HG02840 (cell line): Measurements from ENCODE around the gene TNFRSF18.
"Not testable (repeated sequence)": the region's sequence is repeated elsewhere in the genome, so short reads cannot be mapped to it uniquely, and the experiment has no call there.

Source experiments
- ATAC-seq: cut with Tn5 transposase; IDR thresholded peaks from one replicate; pipeline ENCODE4 v1.9.1; 2021; ENCODE audit warnings: mild to moderate bottlenecking, moderate library complexity, moderate number of reproducible peaks; ENCODE audit not compliant: unreplicated experiment, low FRiP score

The TNFRSF18 gene, protein sequence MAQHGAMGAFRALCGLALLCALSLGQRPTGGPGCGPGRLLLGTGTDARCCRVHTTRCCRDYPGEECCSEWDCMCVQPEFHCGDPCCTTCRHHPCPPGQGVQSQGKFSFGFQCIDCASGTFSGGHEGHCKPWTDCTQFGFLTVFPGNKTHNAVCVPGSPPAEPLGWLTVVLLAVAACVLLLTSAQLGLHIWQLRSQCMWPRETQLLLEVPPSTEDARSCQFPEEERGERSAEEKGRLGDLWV

DNA sequence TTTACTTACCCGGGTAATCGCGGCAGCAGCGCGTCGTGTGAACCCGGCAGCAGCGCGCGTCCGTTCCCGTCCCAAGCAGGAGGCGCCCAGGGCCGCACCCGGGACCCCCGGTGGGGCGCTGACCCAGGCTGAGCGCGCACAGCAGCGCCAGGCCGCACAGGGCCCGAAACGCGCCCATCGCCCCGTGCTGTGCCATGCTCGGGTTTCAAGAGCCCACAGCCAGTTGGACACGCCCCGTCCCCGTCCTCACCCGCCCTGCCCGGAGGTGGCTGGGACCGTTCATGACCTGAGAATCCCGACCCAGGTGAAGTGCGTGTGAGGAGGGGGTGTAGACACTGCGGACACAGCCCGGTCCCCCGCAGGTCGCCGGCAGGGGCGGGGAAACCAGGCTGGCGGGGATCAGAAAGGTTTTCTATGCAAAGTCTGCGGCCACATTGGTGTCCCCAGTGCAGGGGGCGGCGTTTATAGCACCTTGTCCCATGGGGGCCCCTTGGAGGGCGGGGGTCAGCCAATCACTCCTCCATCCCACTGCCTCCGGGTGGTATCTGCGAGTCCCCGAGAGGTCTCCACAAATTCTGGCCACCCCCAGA lies at the start of gene TNFRSF18:
TSS of gene TNFRSF18 (minus strand) at position 217 of the 590 bp plus-strand sequence. CDS start at position 196, 21 bp downstream.
- ATAC-seq: no peak

DNA sequence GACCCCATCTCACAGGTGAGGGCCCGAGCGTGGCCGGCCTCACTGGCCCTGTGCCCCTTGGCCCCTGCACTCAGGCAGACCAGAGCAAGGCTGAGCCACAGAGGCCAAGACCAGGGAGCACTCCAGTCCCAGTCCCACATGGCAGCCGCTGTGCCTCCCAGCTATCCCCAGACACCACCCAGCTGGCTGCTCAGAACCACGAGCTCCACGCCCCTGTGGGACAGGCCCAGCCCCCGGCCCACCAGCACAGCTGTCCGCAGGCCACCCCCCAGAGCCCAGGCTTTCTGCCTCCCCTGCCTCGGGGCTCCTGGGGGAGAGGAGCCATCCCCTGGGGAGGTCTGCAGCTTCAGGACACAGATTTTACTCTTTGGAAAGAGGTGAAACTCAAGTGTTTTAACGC lies 49.2 kb upstream of the TNFRSF18 start:
- ATAC-seq: no peak

GRCh38 chr1:1255078-1255477 lies 48.7 kb upstream of the TNFRSF18 start:
- ATAC-seq: no peak

- no peak for ATAC-seq
These were observed 48.2 kb upstream of the TNFRSF18 start for GRCh38 chr1:1254667-1254998.

DNA sequence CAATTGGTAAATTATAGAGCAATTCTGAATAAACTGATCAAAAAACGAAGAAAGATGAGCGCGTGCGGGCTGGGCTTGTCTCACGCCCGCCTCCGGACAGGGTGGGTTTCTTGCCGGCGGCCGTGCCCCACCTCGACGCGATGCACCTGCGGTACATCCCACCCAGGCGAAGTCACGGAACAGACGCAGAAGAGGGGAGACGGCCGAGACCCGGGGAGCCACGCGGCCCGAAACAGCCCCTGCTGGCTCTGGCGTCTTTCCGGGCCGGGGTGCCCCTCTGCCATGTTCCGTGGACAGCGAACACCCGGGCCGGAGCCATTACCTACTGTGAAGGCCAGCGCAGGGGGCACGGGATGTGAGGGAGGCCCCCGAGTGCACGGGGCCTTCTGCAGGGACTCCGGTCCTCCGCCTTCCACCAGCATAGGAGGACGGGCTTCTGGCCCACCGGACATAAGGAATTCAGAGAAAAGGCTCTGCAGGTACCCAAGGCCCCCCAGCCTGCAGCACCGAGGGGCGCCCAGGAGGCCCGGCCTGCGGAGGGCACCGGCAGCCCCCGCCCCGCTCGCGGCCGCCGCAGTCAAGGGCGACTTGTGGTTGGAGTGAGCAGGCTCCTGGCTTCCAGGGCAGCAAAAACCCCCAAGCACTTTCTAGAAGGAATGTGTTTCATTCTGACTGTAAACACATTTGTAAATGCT lies 47.7 kb upstream of the TNFRSF18 start:
- no peak for ATAC-seq

DNA sequence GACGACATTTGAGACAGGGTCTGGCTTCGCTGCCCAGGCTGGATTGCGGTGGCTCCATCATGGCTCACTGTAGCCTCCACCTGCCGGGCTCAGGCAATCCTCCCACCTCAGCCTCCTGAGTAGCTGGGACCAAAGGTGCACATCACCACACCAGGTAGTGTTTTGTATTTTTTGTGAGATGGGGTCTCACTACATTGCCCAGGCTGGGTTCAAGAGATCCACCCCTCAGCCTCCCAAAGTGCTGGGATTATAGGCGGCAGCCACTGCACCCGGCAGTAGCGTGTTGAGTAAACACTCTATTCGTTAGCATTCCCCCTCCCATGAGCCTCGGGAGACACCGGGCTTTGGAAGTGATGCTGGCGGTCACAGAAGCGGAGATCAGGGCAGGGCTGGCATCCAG lies 46.9 kb upstream of the TNFRSF18 start:
- ATAC-seq: no peak

- no peak for ATAC-seq
These were observed 44.4 kb upstream of the TNFRSF18 start for GRCh38 chr1:1250786-1251284.

- not testable (repeated sequence) for ATAC-seq
These were observed 41.9 kb upstream of the TNFRSF18 start for GRCh38 chr1:1248009-1248913.

DNA sequence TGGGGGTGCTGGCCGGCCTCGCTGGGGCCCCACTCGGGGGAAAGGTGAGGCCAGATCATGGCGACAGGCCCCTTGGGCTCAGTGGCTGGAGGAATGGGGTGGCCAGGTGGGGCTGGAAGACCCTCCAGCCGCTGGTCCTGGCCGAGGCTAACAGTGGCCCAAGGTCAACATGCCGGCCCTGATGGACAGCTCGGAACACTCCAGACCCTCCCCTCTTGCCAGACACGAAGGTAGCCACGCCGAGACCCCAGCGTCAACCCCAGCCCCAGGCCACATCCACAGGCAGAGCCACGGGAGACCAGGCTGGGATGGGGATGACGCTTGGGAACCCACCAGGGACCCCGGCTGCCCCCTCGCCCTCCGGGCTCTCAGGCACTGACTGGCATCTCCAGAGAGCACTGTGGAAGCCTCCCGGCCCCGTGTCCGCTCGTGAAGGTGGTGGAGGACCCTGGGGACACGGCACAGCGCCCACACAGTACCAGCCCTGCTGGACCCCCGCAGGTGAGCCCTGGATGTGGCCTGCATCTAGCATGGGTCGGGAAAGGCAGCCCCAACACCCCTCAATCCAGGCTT lies 41.0 kb upstream of the TNFRSF18 start:
- ATAC-seq: no peak

DNA sequence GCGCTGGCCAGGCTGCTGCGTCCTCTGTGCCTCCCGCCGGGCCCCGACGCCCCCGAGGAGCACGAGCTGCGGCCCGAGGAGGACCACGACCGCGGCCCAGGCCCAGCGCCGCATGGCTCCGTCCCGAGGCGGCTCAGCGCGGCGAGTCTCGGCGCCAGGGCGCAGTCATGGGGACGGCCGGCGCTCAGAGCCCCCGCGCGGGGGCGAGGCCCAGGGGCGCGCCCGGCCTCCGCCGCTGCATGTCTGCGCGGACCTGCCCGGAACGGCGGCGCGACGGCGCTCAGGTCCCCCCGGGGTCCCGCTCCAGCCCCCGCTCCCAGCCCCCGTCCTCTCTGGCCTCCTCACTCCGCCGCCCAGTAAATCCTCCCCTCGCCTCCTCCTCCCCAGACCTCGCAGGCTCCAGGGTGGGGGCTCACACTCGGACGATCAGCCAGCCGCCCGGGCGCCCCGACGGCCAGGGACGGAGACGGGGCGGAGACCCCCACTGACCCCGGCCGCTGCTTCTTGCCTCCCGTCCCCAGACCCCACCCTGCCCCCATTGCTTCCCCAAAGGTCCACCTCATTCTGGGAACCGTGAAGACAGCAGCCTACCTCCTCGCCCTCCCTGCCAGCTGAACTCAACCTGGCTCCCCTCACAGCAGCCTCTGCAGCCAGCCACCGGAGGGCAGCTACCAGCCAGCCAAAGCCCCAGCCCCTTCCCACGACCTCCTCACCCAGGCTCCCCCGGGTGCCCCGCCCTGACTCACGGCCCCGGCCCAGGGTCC lies 40.4 kb upstream of the TNFRSF18 start, which contains the start of gene C1QTNF12:
TSS of gene C1QTNF12 (minus strand) at position 146 of the 764 bp plus-strand sequence. CDS start at position 114, 32 bp downstream.
- ATAC-seq: no peak

DNA sequence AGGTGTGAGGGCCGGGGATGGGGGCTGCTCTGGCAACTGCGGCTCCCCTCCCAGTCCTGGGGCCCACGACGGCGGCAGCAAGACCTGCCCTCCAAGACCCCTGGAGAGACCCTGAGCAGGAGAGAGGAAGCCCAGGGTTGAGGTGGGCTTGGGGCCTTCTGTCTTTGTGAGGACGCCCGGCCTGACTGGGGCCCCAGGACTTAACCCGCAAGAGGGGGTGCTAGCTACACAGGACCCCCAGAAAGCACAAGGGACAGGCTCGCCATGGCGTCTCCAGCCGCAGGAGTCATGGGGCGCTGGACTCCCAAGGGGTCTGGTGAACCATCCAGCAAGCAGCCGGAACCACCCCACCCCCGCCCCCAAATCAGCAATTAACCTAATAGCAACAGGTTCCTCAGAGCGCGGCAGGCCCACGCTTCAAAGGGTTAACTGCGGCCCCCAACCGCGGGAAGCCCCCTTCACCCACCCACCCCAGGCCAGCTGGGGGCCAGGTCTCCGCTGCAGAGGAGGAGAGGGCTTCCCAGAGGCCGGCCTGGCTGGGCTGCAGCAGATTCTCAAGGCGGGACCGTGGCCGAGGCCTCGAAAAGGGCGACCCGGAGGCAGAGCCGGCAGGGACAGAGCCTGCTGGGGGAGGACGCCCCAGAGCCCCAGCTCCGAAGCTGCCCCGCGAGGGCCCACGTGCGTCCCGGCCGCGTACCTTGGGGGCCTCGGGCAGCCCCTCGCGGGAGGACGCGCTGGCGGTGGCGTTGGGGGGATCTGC lies 39.6 kb upstream of the TNFRSF18 start:
- ATAC-seq: no peak

- ATAC-seq: no peak
These were observed 38.9 kb upstream of the TNFRSF18 start for GRCh38 chr1:1245178-1245816.

- no peak for ATAC-seq
These were observed 37.9 kb upstream of the TNFRSF18 start for GRCh38 chr1:1244192-1244811.

GRCh38 chr1:1243807-1244191 lies 37.4 kb upstream of the TNFRSF18 start:
- no peak for ATAC-seq

- no peak for ATAC-seq
These were observed 36.9 kb upstream of the TNFRSF18 start for GRCh38 chr1:1243266-1243660.

- ATAC-seq: no peak
These were observed 36.3 kb upstream of the TNFRSF18 start for GRCh38 chr1:1242461-1243265.

DNA sequence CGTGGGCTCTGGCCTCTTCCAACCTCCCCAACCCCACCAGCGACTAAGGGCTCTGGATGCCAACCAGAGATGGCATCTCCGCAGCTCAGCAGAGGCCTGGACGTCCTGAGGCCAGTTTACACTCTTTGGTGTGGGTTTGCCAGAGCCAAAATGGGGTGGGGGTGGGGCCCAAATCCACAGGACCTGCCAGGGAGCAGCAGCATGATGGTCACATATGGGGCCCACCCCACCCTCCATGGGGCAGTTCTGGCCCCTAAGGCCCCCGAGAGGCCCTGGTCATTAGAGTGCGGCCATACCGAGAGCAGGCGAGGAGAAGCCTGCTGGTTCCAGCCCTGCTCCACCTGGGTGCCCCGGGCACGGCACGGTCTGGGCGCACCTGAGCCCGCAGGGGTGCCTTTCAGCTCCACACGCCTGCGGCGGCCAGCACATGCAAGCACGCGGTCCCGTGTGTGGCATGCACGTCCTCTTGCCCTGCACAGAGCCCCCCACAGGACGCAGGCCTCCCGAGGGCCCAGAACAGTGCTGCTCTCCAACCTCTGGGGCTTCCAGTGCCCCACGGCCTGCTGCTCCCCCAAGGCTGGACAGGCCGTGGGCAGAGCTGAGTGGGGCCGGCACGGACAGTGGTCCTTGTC lies 35.3 kb upstream of the TNFRSF18 start:
- no peak for ATAC-seq
